DOHH2 (cell line): ENCODE data around the gene TANC2.

ENCODE experiments used
- H3F3A ChIP-seq: fragments of 200-600 bp; sonication (generic), shearing (Covaris generic); 2 replicates; pipeline ENCODE4 v1.6.0; 2016; ENCODE audit warnings: antibody characterized with exemption, mild to moderate bottlenecking; ENCODE audit not compliant: control insufficient read depth, insufficient read depth
- H3K27ac ChIP-seq: fragments of 200-600 bp; sonication (generic); 2 replicates; pipeline ENCODE4 v1.5.1; 2014; ENCODE audit warnings: low read depth, mild to moderate bottlenecking, low read length, moderate library complexity
- H3K27me3 ChIP-seq: fragments of 200-600 bp; sonication (generic); 2 replicates; pipeline ENCODE4 v1.6.1; 2014; ENCODE audit warnings: mild to moderate bottlenecking, low read length, mixed read lengths; ENCODE audit not compliant: control insufficient read depth
- H3K36me3 ChIP-seq: fragments of 200-600 bp; sonication (generic); 2 replicates; pipeline ENCODE4 v1.6.1; 2014; ENCODE audit warnings: mild to moderate bottlenecking, low read length, moderate library complexity, mixed read lengths; ENCODE audit not compliant: control insufficient read depth
- H3K4me1 ChIP-seq: fragments of 200-600 bp; sonication (generic); 2 replicates; pipeline ENCODE4 v1.6.1; 2014; ENCODE audit warnings: mild to moderate bottlenecking, low read length, mixed read lengths; ENCODE audit not compliant: control insufficient read depth
- H3K4me2 ChIP-seq: fragments of 200-600 bp; sonication (generic); 2 replicates; pipeline ENCODE4 v1.6.0; 2014; ENCODE audit warnings: mild to moderate bottlenecking, low read length, moderate library complexity
- H3K4me3 ChIP-seq: fragments of 200-600 bp; sonication (generic); 2 replicates; pipeline ENCODE4 v1.5.1; 2014; ENCODE audit warnings: mild to moderate bottlenecking, low read length, mixed read lengths
- H3K79me2 ChIP-seq: fragments of 200-600 bp; sonication (generic); 2 replicates; pipeline ENCODE4 v1.6.1; 2014; ENCODE audit warnings: mild to moderate bottlenecking, low read length, mixed read lengths; ENCODE audit not compliant: control insufficient read depth
- H3K9me2 ChIP-seq: fragments of 200-600 bp; sonication (generic); replicated peaks from 2 replicates; pipeline ENCODE4 v1.6.1; 2014; ENCODE audit warnings: mild to moderate bottlenecking, low read length, mixed read lengths; ENCODE audit not compliant: control insufficient read depth
- H3K9me3 ChIP-seq: fragments of 200-600 bp; sonication (generic); 2 replicates; pipeline ENCODE4 v1.6.1; 2014; ENCODE audit warnings: antibody characterized with exemption, low read length, mixed read lengths; ENCODE audit not compliant: control insufficient read depth, insufficient read depth
- H4K20me1 ChIP-seq: fragments of 200-600 bp; sonication (generic); 2 replicates; pipeline ENCODE4 v1.6.0; 2014; ENCODE audit warnings: low read depth, mild to moderate bottlenecking, antibody characterized with exemption, low read length, moderate library complexity; ENCODE audit not compliant: control insufficient read depth, insufficient read depth
- EZH2phosphoT487 ChIP-seq: fragments of 200-600 bp; sonication (generic); IDR thresholded peaks from 2 replicates; pipeline ENCODE4 v1.6.1; 2017; ENCODE audit warnings: borderline replicate concordance, mild to moderate bottlenecking, antibody characterized with exemption, low read length, moderate library complexity, mixed read lengths
- TF ChIP-seq, protein P1 (sequence below): fragments of 200-600 bp; sonication (generic); IDR thresholded peaks from one replicate; pipeline ENCODE4 v1.5.1; 2014; ENCODE audit warnings: antibody characterized with exemption, mild to moderate bottlenecking, low read depth, low read length; ENCODE audit not compliant: poor library complexity, severe bottlenecking

Gene TANC2

DNA sequence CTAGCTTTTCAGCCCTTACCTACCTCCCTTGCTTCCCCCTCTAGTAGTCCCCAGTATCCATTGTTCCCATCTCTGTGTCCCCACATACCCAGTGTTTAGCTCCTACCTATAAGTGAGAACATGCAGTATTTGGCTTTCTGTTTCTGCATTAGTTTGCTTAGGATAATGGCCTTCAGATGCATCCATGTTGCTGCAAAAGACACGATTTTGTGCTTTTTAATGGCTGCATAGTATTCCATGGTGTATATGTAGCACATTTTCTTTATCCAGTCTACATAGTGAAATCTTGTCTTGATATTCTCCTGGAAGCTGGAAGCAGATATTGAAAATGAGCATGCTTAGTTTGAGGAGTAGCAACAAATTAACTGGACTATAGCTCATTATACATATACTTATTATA lies 45.7 kb upstream of the TANC2 start:
- TF ChIP-seq EZH2phosphoT487 = no peak
- TF ChIP-seq, protein P1, sequence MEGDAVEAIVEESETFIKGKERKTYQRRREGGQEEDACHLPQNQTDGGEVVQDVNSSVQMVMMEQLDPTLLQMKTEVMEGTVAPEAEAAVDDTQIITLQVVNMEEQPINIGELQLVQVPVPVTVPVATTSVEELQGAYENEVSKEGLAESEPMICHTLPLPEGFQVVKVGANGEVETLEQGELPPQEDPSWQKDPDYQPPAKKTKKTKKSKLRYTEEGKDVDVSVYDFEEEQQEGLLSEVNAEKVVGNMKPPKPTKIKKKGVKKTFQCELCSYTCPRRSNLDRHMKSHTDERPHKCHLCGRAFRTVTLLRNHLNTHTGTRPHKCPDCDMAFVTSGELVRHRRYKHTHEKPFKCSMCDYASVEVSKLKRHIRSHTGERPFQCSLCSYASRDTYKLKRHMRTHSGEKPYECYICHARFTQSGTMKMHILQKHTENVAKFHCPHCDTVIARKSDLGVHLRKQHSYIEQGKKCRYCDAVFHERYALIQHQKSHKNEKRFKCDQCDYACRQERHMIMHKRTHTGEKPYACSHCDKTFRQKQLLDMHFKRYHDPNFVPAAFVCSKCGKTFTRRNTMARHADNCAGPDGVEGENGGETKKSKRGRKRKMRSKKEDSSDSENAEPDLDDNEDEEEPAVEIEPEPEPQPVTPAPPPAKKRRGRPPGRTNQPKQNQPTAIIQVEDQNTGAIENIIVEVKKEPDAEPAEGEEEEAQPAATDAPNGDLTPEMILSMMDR = no peak
- Histone ChIP-seq H3K4me3 (no peak overlapping the region), H3K9me3 (no peaks in the 10 kb centered on the region), H3K36me3 (no peaks in the 10 kb centered on the region), H3K27ac (no peak overlapping the region), H4K20me1 (no peaks in the 10 kb centered on the region), H3K4me1 (no peaks in the 10 kb centered on the region), H3K27me3 (0 out of 2 replicates have a peak, but pooled peaks cover 3% of the 10 kb centered on the region), H3F3A (no peaks in the 10 kb centered on the region), H3K9me2 (no peaks in the 10 kb centered on the region), H3K79me2 (no peaks in the 10 kb centered on the region), H3K4me2 (no peak overlapping the region)

DNA sequence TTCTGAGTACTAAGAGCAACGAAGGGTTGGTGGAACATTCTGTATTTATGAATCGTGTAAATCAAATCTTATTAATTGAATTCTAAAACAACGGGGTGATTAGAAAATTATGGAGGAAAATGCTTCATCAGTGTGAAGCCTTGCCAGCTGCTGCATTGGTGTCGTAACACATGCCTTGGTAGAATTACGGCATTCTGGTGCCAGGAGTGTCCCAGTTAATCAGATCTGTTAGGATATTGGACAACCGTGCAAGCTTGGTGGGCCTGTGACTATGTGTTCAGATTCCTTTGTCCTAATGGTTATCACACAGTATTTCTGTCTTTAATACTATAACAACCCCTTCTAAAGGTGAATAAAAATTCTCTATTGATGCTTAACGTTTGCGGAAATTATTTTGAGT lies 44.2 kb upstream of the TANC2 start:
- Histone ChIP-seq H3K36me3 (no peaks in the 10 kb centered on the region), H3K4me3 (no peak overlapping the region), H3K27me3 (0 out of 2 replicates have a peak, but pooled peaks cover 3% of the 10 kb centered on the region), H3K27ac (no peak overlapping the region), H3K9me2 (no peaks in the 10 kb centered on the region), H3K4me1 (no peaks in the 10 kb centered on the region), H3F3A (no peaks in the 10 kb centered on the region), H4K20me1 (no peaks in the 10 kb centered on the region), H3K9me3 (no peaks in the 10 kb centered on the region), H3K79me2 (no peaks in the 10 kb centered on the region), H3K4me2 (no peak overlapping the region)
- TF ChIP-seq, protein P1 = no peak
- TF ChIP-seq EZH2phosphoT487 = no peak

DNA sequence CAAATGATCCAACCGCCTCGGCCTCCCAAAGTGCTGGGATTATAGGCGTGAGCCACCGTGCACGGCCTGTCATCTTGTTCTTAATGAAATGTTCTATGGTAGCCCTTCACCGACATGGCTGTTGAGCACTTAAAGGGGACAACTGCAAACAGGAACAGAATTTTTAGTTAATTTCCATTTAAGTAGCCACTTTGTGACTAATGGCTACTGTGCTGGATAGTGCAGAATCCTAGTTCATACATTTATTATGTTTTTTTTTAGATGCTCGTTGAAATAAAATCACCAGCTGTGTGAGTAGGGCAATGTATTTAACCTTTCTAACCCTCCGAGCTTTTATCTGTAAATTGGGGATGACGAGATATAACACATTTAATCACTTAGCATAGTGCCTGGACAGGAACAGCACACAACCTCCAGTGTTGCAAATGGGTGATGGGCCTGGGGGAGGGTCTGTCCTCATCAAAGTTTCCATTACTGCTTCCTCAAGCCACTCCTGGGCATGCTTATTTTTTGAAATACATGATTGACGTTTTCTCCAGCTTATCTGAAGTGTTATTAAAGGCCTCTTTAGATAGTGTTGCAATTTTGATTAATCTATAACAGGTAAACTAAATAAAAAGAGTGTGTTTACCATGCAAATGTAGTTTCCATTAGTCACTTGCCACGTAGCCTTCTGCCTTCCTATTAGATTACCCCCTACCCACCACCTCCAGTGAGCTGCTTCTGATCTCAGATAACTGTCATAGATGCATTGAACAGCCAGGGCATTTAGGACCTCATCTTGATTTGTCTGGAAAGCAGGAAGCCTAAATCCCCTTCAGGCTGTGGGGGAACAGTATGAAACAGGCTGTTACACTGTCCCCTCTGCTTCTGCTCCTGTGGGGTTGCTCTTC lies 42.5 kb upstream of the TANC2 start:
- Histone ChIP-seq H3K27ac (no peak overlapping the region), H3K4me2 (no peak overlapping the region)
- TF ChIP-seq EZH2phosphoT487 = no peak
- TF ChIP-seq, protein P1 = no peak

More for the DNA sequence above, 42.5 kb upstream of the TANC2 start:
- Histone ChIP-seq H3K79me2 (no peaks in the 10 kb centered on the region), H3K4me3 (no peak overlapping the region), H4K20me1 (no peaks in the 10 kb centered on the region), H3F3A (no peaks in the 10 kb centered on the region), H3K27me3 (peaks cover 2% of the 10 kb centered on the region; the same call in 1 of the 2 replicates), H3K9me3 (no peaks in the 10 kb centered on the region), H3K9me2 (no peaks in the 10 kb centered on the region), H3K36me3 (no peaks in the 10 kb centered on the region), H3K4me1 (no peaks in the 10 kb centered on the region)
